Kidney epithelial cell (primary cell): ENCODE results near the gene GRAP. TPM values are rescaled to one million over a fixed set of nuclear protein-coding genes. Genes with fewer than 3 reads are reported as not detected.
A peak's percentile ranks its signal among the peaks of the same experiment; 100 is the strongest.

ENCODE experiments used
- DNase-seq: peaks from one replicate; pipeline ENCODE4 v3.0.0-alpha.2; 2010; ENCODE audit warnings: low read depth
- H3K27me3 ChIP-seq: 2 replicates; pipeline ENCODE4 v1.6.0; 2011; ENCODE audit warnings: low read length; ENCODE audit not compliant: control insufficient read depth, insufficient read depth
- H3K36me3 ChIP-seq: 2 replicates; pipeline ENCODE4 v1.5.1; 2011; ENCODE audit warnings: low read length; ENCODE audit not compliant: control insufficient read depth, insufficient read depth
- H3K4me3 ChIP-seq: 2 replicates; pipeline ENCODE4 v1.5.1; 2011; ENCODE audit warnings: low read depth, mild to moderate bottlenecking, control low read depth, low read length
- CTCF ChIP-seq: IDR thresholded peaks from 2 replicates; pipeline ENCODE4 v1.5.1; 2011; ENCODE audit warnings: mild to moderate bottlenecking, moderate library complexity, low read length, control low read depth, inconsistent platforms; ENCODE audit not compliant: insufficient read depth, poor library complexity, severe bottlenecking
- total RNA-seq: library from RNA; depleted of rRNA; stranded (reverse); fragments of >200 nt; gene quantifications from 2 replicates; pipeline ENCODE4 v1.2.3, GENCODE V29; 2015

The GRAP gene
- total RNA-seq, 1 donor from 2014 or later: 1.6 TPM

DNA sequence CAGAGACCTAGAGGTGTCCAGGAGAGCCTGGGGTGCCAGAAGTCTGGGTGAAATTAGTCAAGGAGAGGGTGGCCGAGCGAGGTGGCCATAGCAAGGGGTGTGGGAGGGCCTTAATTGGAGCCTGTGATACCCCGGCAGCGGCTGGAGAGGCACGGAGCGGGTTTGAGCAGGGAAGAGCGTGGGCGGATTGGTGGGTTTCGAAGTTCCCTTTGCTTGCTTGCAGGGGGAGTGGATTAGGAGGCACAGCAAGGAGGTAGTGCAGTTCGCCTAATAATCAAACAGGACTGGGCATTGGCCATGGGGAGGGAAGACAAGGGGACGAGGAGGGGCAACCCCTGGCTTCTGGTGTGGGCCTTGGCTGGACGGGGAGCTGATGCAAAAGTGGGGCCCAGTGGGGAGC is 36.8 kb downstream of the GRAP start:
- no peaks in the 10 kb centered on the region for H3K27me3 ChIP-seq
- no peak overlapping the region for H3K4me3 ChIP-seq
- TF ChIP-seq CTCF: no peak
- DNase-seq: no peak
- no peaks in the 10 kb centered on the region for H3K36me3 ChIP-seq

DNA sequence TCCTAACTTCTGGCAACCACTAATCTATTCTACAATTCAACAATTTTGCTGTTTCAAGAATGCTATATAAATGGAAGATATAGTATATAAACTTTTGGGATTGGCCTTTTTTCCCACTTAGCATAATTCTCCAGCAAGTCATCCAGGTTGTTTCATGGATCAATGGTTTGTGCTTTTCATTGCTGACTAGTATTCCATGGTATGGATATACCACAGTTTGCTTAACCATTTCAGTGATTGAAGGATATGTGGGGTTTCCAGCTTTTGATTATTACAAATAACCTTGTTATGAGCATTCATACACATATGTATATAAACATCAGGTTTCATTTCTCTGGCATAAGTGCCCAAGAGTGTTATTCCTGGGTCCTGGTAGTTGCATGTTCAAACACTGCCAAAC is 40.1 kb downstream of the GRAP start:
- no peak for DNase-seq
- H3K4me3 ChIP-seq: no peak overlapping the region
- no peaks in the 10 kb centered on the region for H3K27me3 ChIP-seq
- no peak for TF ChIP-seq CTCF
- no peaks in the 10 kb centered on the region for H3K36me3 ChIP-seq

GRCh38 chr17:19005789-19006430 is 40.8 kb downstream of the GRAP start:
- Histone ChIP-seq H3K36me3 (no peaks in the 10 kb centered on the region), H3K4me3 (no peak overlapping the region), H3K27me3 (no peaks in the 10 kb centered on the region)
- TF ChIP-seq CTCF: no peak
- no peak for DNase-seq

DNA sequence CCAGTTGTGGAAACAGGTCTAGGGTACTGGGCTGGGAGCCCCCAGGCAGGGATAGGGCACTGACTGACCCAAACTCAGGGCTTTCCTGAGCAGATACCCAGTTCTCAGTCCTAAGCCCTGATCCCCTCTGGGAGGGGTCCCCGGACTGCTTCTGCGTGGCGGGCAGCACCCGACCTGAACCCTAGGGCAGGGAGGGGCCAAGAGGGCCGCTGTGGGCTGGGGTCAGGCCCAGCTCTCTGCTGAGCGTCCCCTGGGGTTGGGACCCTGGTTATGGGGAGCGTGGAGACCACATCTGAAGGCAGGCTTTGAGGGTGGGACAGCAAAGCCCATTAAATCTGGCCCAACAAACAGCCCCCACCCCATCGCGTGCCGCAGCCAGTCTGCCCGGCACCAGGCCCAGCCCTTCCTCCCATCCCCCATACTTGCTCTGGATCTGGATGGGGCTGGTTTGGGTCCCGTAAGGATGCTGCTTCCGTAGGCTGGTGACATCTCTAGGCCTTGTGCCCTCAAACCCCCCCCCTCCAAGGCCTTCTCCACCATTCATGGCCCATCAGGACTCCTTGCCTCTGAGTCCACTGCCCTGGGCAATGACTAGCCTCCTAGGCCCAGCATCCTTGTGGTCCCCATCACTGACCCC is 41.5 kb downstream of the GRAP start:
- TF ChIP-seq CTCF: no peak
- Histone ChIP-seq H3K27me3 (no peaks in the 10 kb centered on the region), H3K4me3 (peak overlapping the region; percentile 63), H3K36me3 (no peaks in the 10 kb centered on the region)
- no peak for DNase-seq

GRCh38 chr17:19004421-19005136 is 42.2 kb downstream of the GRAP start, which contains the start of gene FAM83G:
TSS of gene FAM83G (minus strand) at chr17:19004764. CDS start at chr17:19004041, 723 bp downstream.
- no peak for DNase-seq
- Histone ChIP-seq H3K36me3 (no peaks in the 10 kb centered on the region), H3K27me3 (no peaks in the 10 kb centered on the region), H3K4me3 (peak within 1 kb of the TSS; percentile 63)
- TF ChIP-seq CTCF: no peak
